B cell (primary cell): ENCODE data around the gene FNDC11. TPM values are rescaled to one million over a fixed set of nuclear protein-coding genes. Genes with fewer than 3 reads are reported as not detected.

ENCODE experiments used
- ATAC-seq: fragments of 200-7000 bp; cut with Tn5 transposase; one replicate; pipeline ENCODE4 v1.10.0; 2021; ENCODE audit warnings: low read depth, mild to moderate bottlenecking, moderate number of reproducible peaks, moderate library complexity
- CTCF ChIA-PET: fragments of 350-600 bp; sonication (Branson Sonifier 250); formaldehyde crosslinking; loops from one replicate; lab custom pipeline; 2021; ENCODE audit warnings: antibody characterized with exemption, inconsistent platforms; lab: Charles Lee
- POLR2A ChIA-PET: fragments of 350-600 bp; sonication (Branson Sonifier 250); formaldehyde crosslinking; loops from one replicate; lab custom pipeline; 2021; ENCODE audit warnings: antibody characterized with exemption; lab: Charles Lee
- DNase-seq: peaks from one replicate; pipeline ENCODE4 v3.0.0; 2013
- H2AFZ ChIP-seq: 2 replicates; pipeline ENCODE4 v1.6.1; 2012; ENCODE audit warnings: mild to moderate bottlenecking, low read depth, low read length; ENCODE audit not compliant: insufficient read depth, poor library complexity, severe bottlenecking
- H3K27ac ChIP-seq, 2 donors: 1 replicate in 1 of 2; 2 replicates in 1 of 2; pipeline ENCODE4 v1.5.1; 2012 to 2013; ENCODE audit warnings: low read length in 2 of 2, mild to moderate bottlenecking in 2 of 2, moderate library complexity in 1 of 2
- H3K27me3 ChIP-seq, 4 experiments: fragments of 200-600 bp in 1 of 4; sonication (generic) in 1 of 4; replicated peaks in 1 of 4; 1 replicate in 2 of 4; 2 replicates in 2 of 4; pipeline versions ENCODE4 v1.6.1 to v1.7.0; 2013 to 2016; ENCODE audit warnings: low read length in 3 of 4, mild to moderate bottlenecking in 2 of 4, mixed read lengths in 1 of 4, moderate library complexity in 1 of 4; ENCODE audit not compliant: insufficient read depth in 4 of 4, control insufficient read depth in 3 of 4; ENCODE audit errors: control extremely low read depth in 1 of 4
- H3K36me3 ChIP-seq, 2 experiments: replicated peaks in 1 of 2; 1 replicate in 1 of 2; 2 replicates in 1 of 2; pipeline versions ENCODE4 v1.6.1 to v1.7.1; 2013; ENCODE audit warnings: low read length in 1 of 2; ENCODE audit not compliant: insufficient read depth in 2 of 2, control insufficient read depth in 1 of 2; ENCODE audit errors: control extremely low read depth in 1 of 2, extremely low read depth in 1 of 2
- H3K4me1 ChIP-seq, 2 donors: fragments of 200-600 bp in 1 of 2; sonication (generic) in 1 of 2; 1 replicate in 1 of 2; 2 replicates in 1 of 2; pipeline versions ENCODE4 v1.5.1 to v1.6.1; 2013 to 2017; ENCODE audit warnings: low read length in 2 of 2; ENCODE audit not compliant: control insufficient read depth in 2 of 2, insufficient read depth in 2 of 2
- H3K4me2 ChIP-seq: replicated peaks from 2 replicates; pipeline ENCODE3; 2012; ENCODE audit warnings: mild to moderate bottlenecking, low read depth, low read length; ENCODE audit not compliant: poor library complexity, severe bottlenecking
- H3K4me3 ChIP-seq, 5 experiments: fragments of 200-600 bp in 1 of 5; sonication (generic) in 1 of 5; 1 replicate in 3 of 5; 2 replicates in 2 of 5; pipeline versions ENCODE4 v1.5.1 to v1.7.0; 2011 to 2016; ENCODE audit warnings: low read length in 4 of 5, mild to moderate bottlenecking in 4 of 5, low read depth in 2 of 5, control low read depth in 1 of 5, moderate library complexity in 1 of 5; ENCODE audit not compliant: insufficient read depth in 1 of 5; ENCODE audit errors: control extremely low read depth in 1 of 5, extremely low read depth in 1 of 5
- H3K79me2 ChIP-seq: fragments of 200-600 bp; sonication (generic); one replicate; pipeline ENCODE4 v1.6.0; 2016; ENCODE audit warnings: low read length; ENCODE audit not compliant: control insufficient read depth, insufficient read depth
- H3K9ac ChIP-seq: fragments of 200-600 bp; sonication (generic); 2 replicates; pipeline ENCODE4 v1.6.1; 2017; ENCODE audit warnings: mild to moderate bottlenecking, low read length, moderate library complexity
- H3K9me3 ChIP-seq, 3 donors: one replicate each; pipeline versions ENCODE4 v1.6.1 to v1.7.1; 2013; ENCODE audit warnings: low read length in 2 of 3; ENCODE audit not compliant: control insufficient read depth in 2 of 3, insufficient read depth in 1 of 3; ENCODE audit errors: control extremely low read depth in 1 of 3
- H4K20me1 ChIP-seq: 2 replicates; pipeline ENCODE4 v1.6.0; 2012; ENCODE audit warnings: mild to moderate bottlenecking, low read length; ENCODE audit not compliant: insufficient read depth, control insufficient read depth, poor library complexity, severe bottlenecking
- H3K27ac Mint-ChIP-seq: one replicate; pipeline ENCODE4 v1.8.0; 2021; ENCODE audit warnings: mixed read lengths
- H3K27me3 Mint-ChIP-seq: one replicate; pipeline ENCODE4 v1.8.0; 2021; ENCODE audit warnings: mixed read lengths
- H3K4me1 Mint-ChIP-seq: one replicate; pipeline ENCODE4 v1.8.0; 2021; ENCODE audit warnings: mixed read lengths
- H3K4me3 Mint-ChIP-seq: one replicate; pipeline ENCODE4 v1.8.0; 2021; ENCODE audit warnings: mixed read lengths
- H3K9me3 Mint-ChIP-seq: one replicate; pipeline ENCODE4 v1.8.0; 2022; ENCODE audit warnings: mixed read lengths; ENCODE audit not compliant: insufficient read depth
- EZH2 ChIP-seq: IDR thresholded peaks from 2 replicates; pipeline ENCODE4 v1.6.1; 2012; ENCODE audit warnings: borderline replicate concordance, low read depth, mild to moderate bottlenecking, moderate library complexity, low read length; ENCODE audit not compliant: insufficient read depth, poor library complexity, severe bottlenecking
- WGBS: methylation state at CpG from one replicate; pipeline ENCODE4 v1.1.5; 2013; ENCODE audit warnings: missing lambda C conversion rate; ENCODE audit not compliant: insufficient coverage; 5-methylcytosine and 5-hydroxymethylcytosine counted together
- intact Hi-C: fragments of 100-400 bp; cut with micrococcal nuclease; formaldehyde crosslinking; loops from one replicate; pipeline ENCODE4 v1.10.0; 2022
- polyA plus RNA-seq: library from polyadenylated mRNA; depleted of rRNA; stranded (reverse); fragments of >200 nt; gene quantifications from 2 replicates; pipeline ENCODE4 v1.2.3, GENCODE V29; 2012
- total RNA-seq, 2 donors: library from RNA; stranded (reverse); fragments of 120-200 nt in 1 of 2; gene quantifications; 1 replicate in 1 of 2; 2 replicates in 1 of 2; pipeline versions ENCODE4 v1.2.3 to v1.2.4, GENCODE V29; 2013 to 2022
- TF ChIP-seq, protein P1 (sequence below): fragments of 200-600 bp; IDR thresholded peaks from one replicate; pipeline ENCODE4 v1.8.0; 2022; ENCODE audit warnings: antibody characterized with exemption, mild to moderate bottlenecking

Gene FNDC11
- total and polyA plus RNA-seq, 2 donors (not counting 1 experiment from before 2014, with no cell fraction given), result 3.8 to 34.2 TPM

DNA sequence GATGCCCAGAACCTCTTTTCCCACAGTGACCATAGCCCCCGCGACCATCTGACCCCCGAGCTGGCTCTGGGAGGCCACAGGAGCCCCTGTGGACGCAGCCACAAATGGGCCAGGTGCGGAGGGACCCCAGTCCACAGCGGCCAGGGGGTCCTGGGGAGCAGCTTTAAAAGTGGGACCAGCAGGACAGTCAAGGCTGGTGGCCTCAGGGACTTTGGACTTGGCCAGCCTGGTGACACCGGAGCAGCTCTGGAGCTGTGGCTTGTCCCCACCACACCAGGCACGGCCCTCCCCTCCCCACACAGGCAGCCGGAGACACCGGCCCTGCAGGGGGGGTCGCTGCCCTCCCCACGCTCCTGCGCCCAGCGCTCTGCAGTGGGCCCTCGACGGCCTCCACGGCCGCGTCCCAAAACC is 3.5 kb downstream of the FNDC11 start:
- no peak overlapping the region for H3K4me3 Mint-ChIP-seq
- Histone ChIP-seq H3K27me3 (no peaks in the 10 kb centered on the region), H2AFZ (no peak overlapping the region), H3K27ac (no peak overlapping the region), H3K4me3 (no peak overlapping the region), H3K9ac (no peak overlapping the region), H4K20me1 (peaks cover 34% of the 10 kb centered on the region), H3K79me2 (no peaks in the 10 kb centered on the region), H3K4me2 (no peak overlapping the region), H3K9me3 (peaks cover 0 to 11% (median 0%) of the 10 kb centered on the region in 3 donors), H3K4me1 (peaks cover 23 to 35% of the 10 kb centered on the region in 2 donors), H3K36me3 (peaks cover 0 to 30% of the 10 kb centered on the region in 2 experiments)
- WGBS, result 98% methylated on average over 15 of the region's 19 CpGs
- intact Hi-C loops, result no loop called here
- H3K4me1 Mint-ChIP-seq, result peaks cover 26% of the 10 kb centered on the region
- H3K9me3 Mint-ChIP-seq, result no peaks in the 10 kb centered on the region
- POLR2A ChIA-PET, result interaction anchor here (0.5 kb wide), 1 partner anchor 8 kb away, joined by 4 read pairs; no protein-coding TSS in a partner anchor
- DNase-seq (no peak), ATAC-seq (no peak)
- no peaks in the 10 kb centered on the region for H3K27me3 Mint-ChIP-seq
- no peak overlapping the region for H3K27ac Mint-ChIP-seq
- TF ChIP-seq, protein P1, sequence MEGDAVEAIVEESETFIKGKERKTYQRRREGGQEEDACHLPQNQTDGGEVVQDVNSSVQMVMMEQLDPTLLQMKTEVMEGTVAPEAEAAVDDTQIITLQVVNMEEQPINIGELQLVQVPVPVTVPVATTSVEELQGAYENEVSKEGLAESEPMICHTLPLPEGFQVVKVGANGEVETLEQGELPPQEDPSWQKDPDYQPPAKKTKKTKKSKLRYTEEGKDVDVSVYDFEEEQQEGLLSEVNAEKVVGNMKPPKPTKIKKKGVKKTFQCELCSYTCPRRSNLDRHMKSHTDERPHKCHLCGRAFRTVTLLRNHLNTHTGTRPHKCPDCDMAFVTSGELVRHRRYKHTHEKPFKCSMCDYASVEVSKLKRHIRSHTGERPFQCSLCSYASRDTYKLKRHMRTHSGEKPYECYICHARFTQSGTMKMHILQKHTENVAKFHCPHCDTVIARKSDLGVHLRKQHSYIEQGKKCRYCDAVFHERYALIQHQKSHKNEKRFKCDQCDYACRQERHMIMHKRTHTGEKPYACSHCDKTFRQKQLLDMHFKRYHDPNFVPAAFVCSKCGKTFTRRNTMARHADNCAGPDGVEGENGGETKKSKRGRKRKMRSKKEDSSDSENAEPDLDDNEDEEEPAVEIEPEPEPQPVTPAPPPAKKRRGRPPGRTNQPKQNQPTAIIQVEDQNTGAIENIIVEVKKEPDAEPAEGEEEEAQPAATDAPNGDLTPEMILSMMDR, result no peak
- no peak for TF ChIP-seq EZH2
- CTCF ChIA-PET, result interaction anchor here (1.0 to 1.2 kb wide), 3 partner anchors 9 to 19 kb away, joined by 3 read pairs; no protein-coding TSS in a partner anchor

DNA sequence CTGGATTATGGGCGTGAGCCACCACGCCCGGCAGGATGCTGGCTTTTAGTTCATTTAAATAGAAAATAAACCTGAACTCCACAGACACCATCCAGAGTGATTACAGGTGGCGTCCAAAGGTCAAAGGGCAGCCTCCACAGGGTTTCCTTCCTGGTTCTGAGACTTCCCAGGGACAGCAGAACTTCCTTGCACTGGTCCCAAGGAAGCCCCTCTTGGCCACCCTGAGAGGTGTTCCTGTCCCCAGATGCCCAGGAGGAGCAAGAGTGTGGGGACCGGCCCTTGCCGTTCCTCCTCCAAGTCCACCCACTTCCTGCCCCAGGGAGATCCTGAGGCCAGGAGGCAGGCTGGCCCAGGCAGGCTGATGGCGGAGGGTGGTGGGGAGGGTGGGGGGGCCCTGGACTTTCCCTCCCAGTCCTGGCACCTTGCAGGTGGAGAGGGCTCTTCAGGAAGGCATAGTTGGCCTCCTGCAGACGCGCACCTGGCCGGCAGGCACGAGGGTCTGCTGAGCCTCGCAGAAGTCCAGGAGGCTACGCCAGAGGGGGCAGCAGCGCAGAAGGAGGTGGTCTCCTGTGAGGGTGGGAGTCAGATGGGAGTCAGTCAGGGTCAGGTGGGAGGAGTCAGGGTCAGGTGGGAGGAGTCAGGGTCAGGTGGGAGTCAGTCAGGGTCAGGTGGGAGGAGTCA is 5.0 kb downstream of the FNDC11 start:
- 98% methylated on average over 12 of the region's 14 CpGs for WGBS

More for the DNA sequence above, 5.0 kb downstream of the FNDC11 start:
- H3K79me2 ChIP-seq, result no peaks in the 10 kb centered on the region
- no peak overlapping the region for H2AFZ ChIP-seq
- peaks cover 0 to 7% (median 0%) of the 10 kb centered on the region in 3 donors for H3K9me3 ChIP-seq
- intact Hi-C loops, result no loop called here
- no peak overlapping the region for H3K27ac ChIP-seq
- H3K27ac Mint-ChIP-seq, result no peak overlapping the region
- POLR2A ChIA-PET, result no interaction called here
- TF ChIP-seq, protein P1, result no peak
- TF ChIP-seq EZH2, result no peak
- no peak overlapping the region for H3K4me2 ChIP-seq
- peaks cover 0 to 42% of the 10 kb centered on the region in 2 experiments for H3K36me3 ChIP-seq
- H3K4me3 ChIP-seq, result no peak overlapping the region
- peaks cover 49% of the 10 kb centered on the region for H4K20me1 ChIP-seq
- ATAC-seq (no peak), DNase-seq (no peak)
- H3K4me3 Mint-ChIP-seq, result no peak overlapping the region
- no peaks in the 10 kb centered on the region for H3K9me3 Mint-ChIP-seq
- no peaks in the 10 kb centered on the region for H3K27me3 ChIP-seq
- CTCF ChIA-PET, result no interaction called here
- H3K4me1 ChIP-seq, result peaks cover 15 to 24% of the 10 kb centered on the region in 2 donors
- H3K27me3 Mint-ChIP-seq, result no peaks in the 10 kb centered on the region
- peaks cover 20% of the 10 kb centered on the region for H3K4me1 Mint-ChIP-seq
- H3K9ac ChIP-seq, result no peak overlapping the region
